WTC11 (cell line): ENCODE measurements around the gene LHPP. TPM values are rescaled to one million over a fixed set of nuclear protein-coding genes. Genes with fewer than 3 reads are reported as not detected.

ENCODE experiments used
- ATAC-seq: fragments of 200-7000 bp; cut with Tn5 transposase; 2 replicates; pipeline ENCODE4 v1.10.0; 2021; ENCODE audit warnings: mild to moderate bottlenecking, moderate library complexity
- CTCF ChIA-PET: fragments of 300-600 bp; sonication (Branson Sonifier 250); formaldehyde crosslinking; loops from one replicate; lab custom pipeline; 2021; ENCODE audit warnings: antibody characterized with exemption; lab: Charles Lee
- POLR2A ChIA-PET: fragments of 350-600 bp; sonication (Branson Sonifier 250); formaldehyde crosslinking; loops from one replicate; lab custom pipeline; 2021; ENCODE audit warnings: antibody characterized with exemption; lab: Charles Lee
- DNase-seq: peaks from one replicate; pipeline ENCODE4 v3.0.0; 2021; ENCODE audit warnings: low spot score
- H3K27ac Mint-ChIP-seq: 2 replicates; pipeline ENCODE4 v1.8.0; 2021; ENCODE audit warnings: mixed read lengths
- H3K27me3 Mint-ChIP-seq: 2 replicates; pipeline ENCODE4 v1.8.0; 2021; ENCODE audit warnings: low read depth, mild to moderate bottlenecking, moderate library complexity, mixed read lengths
- H3K36me3 Mint-ChIP-seq: 2 replicates; pipeline ENCODE4 v1.8.0; 2021; ENCODE audit warnings: mixed read lengths
- H3K4me1 Mint-ChIP-seq: 2 replicates; pipeline ENCODE4 v1.8.0; 2022; ENCODE audit warnings: mixed read lengths
- H3K4me3 Mint-ChIP-seq: 2 replicates; pipeline ENCODE4 v1.8.0; 2021; ENCODE audit warnings: mild to moderate bottlenecking, moderate library complexity, mixed read lengths
- H3K9me3 Mint-ChIP-seq: 2 replicates; pipeline ENCODE4 v1.8.0; 2021; ENCODE audit warnings: mixed read lengths
- AFF4 ChIP-seq: sonication (generic); formaldehyde crosslinking; IDR thresholded peaks from 2 replicates; pipeline ENCODE4 v1.8.1; 2023; ENCODE audit warnings: mild to moderate bottlenecking, missing genetic modification reagents, borderline replicate concordance
- CREB1 ChIP-seq: sonication (generic); formaldehyde crosslinking; IDR thresholded peaks from 2 replicates; pipeline ENCODE4 v1.8.0; 2023; ENCODE audit warnings: mild to moderate bottlenecking, missing genetic modification reagents
- FOXJ3 ChIP-seq: sonication (generic); formaldehyde crosslinking; IDR thresholded peaks from 2 replicates; pipeline ENCODE4 v1.9.0; 2021; ENCODE audit warnings: missing genetic modification reagents, mild to moderate bottlenecking, borderline replicate concordance
- FOXP4 ChIP-seq: sonication (generic); formaldehyde crosslinking; IDR thresholded peaks from 2 replicates; pipeline ENCODE4 v1.8.0; 2022; ENCODE audit warnings: mild to moderate bottlenecking, missing genetic modification reagents
- JAZF1 ChIP-seq: fragments of 250-450 bp; sonication (Bioruptor Pico); IDR thresholded peaks from 2 replicates; pipeline ENCODE4 v1.9.0; 2021; ENCODE audit warnings: moderate library complexity, mild to moderate bottlenecking, inconsistent platforms
- JUN ChIP-seq: sonication (generic); formaldehyde crosslinking; IDR thresholded peaks from 2 replicates; pipeline ENCODE4 v1.8.0; 2023; ENCODE audit warnings: mild to moderate bottlenecking, missing genetic modification reagents
- NR1H2 ChIP-seq: sonication (generic); formaldehyde crosslinking; IDR thresholded peaks from 2 replicates; pipeline ENCODE4 v1.9.0; 2021; ENCODE audit warnings: mild to moderate bottlenecking, moderate library complexity, missing genetic modification reagents
- STAT6 ChIP-seq: sonication (generic); formaldehyde crosslinking; conservative IDR thresholded peaks from 2 replicates; pipeline ENCODE4 v1.8.1; 2023; ENCODE audit warnings: mild to moderate bottlenecking, low read depth, missing genetic modification reagents, moderate library complexity
- TEAD1 ChIP-seq: sonication (generic); formaldehyde crosslinking; IDR thresholded peaks from 2 replicates; pipeline ENCODE4 v1.8.0; 2022; ENCODE audit warnings: mild to moderate bottlenecking, missing genetic modification reagents
- ZNF121 ChIP-seq: sonication (generic); formaldehyde crosslinking; IDR thresholded peaks from 2 replicates; pipeline ENCODE4 v1.8.0; 2023; ENCODE audit warnings: missing genetic modification reagents
- ZNF138 ChIP-seq: sonication (generic); formaldehyde crosslinking; conservative IDR thresholded peaks from 2 replicates; pipeline ENCODE4 v1.8.1; 2022; ENCODE audit warnings: mild to moderate bottlenecking, moderate library complexity, missing genetic modification reagents
- ZNF232 ChIP-seq: sonication (generic); formaldehyde crosslinking; IDR thresholded peaks from 2 replicates; pipeline ENCODE4 v1.8.0; 2022; ENCODE audit warnings: mild to moderate bottlenecking, missing genetic modification reagents
- ZNF263 ChIP-seq: sonication (generic); formaldehyde crosslinking; IDR thresholded peaks from 2 replicates; pipeline ENCODE4 v1.8.1; 2022; ENCODE audit warnings: low read depth, mild to moderate bottlenecking, moderate library complexity, missing genetic modification reagents
- ZNF396 ChIP-seq: fragments of 250-450 bp; sonication (Bioruptor Pico); IDR thresholded peaks from 2 replicates; pipeline ENCODE4 v1.8.0; 2021; ENCODE audit warnings: mild to moderate bottlenecking, moderate library complexity, borderline replicate concordance
- total RNA-seq: library from RNA; stranded (reverse); gene quantifications from 3 replicates; pipeline ENCODE4 v1.2.3, GENCODE V29; 2021
- TF ChIP-seq, protein P1 (sequence below): sonication (generic); formaldehyde crosslinking; IDR thresholded peaks from 2 replicates; pipeline ENCODE4 v1.8.0; 2022; ENCODE audit warnings: mild to moderate bottlenecking, missing genetic modification reagents
- TF ChIP-seq, protein P2 (sequence below): sonication (generic); formaldehyde crosslinking; IDR thresholded peaks from 2 replicates; pipeline ENCODE4 v1.8.0; 2023; ENCODE audit warnings: missing genetic modification reagents, mild to moderate bottlenecking, borderline replicate concordance
- TF ChIP-seq, protein P3 (sequence below): sonication (generic); formaldehyde crosslinking; IDR thresholded peaks from 2 replicates; pipeline ENCODE4 v1.8.1; 2022; ENCODE audit warnings: mild to moderate bottlenecking, missing genetic modification reagents, moderate library complexity, borderline replicate concordance

Gene LHPP
- total RNA-seq, 1 experiment from 2014 or later = 33.2 TPM

- Mint-ChIP-seq H3K4me1 (peaks cover 38% of the 10 kb centered on the region), H3K4me3 (no peak overlapping the region), H3K27ac (no peak overlapping the region), H3K36me3 (peaks cover 27% of the 10 kb centered on the region), H3K27me3 (no peaks in the 10 kb centered on the region), H3K9me3 (peaks cover 8% of the 10 kb centered on the region)
- DNase-seq (no peak), ATAC-seq (no peak)
- CTCF ChIA-PET = interaction anchor here (0.7 to 1.6 kb wide), 4 partner anchors 33 to 108 kb away, joined by 3 to 8 read pairs (median 4); no protein-coding TSS in a partner anchor
- TF ChIP-seq ZNF263 (CRISPR knock-in tag) (0 out of 2 replicates have a peak, but pooled peaks have one; percentile 5), FOXP4 (CRISPR knock-in tag) (no peak), JAZF1 (no peak)
- TF ChIP-seq, protein P1, sequence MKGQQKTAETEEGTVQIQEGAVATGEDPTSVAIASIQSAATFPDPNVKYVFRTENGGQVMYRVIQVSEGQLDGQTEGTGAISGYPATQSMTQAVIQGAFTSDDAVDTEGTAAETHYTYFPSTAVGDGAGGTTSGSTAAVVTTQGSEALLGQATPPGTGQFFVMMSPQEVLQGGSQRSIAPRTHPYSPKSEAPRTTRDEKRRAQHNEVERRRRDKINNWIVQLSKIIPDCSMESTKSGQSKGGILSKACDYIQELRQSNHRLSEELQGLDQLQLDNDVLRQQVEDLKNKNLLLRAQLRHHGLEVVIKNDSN (CRISPR knock-in tag) = no peak
- POLR2A ChIA-PET = no interaction called here
These were observed 35.7 kb downstream of the LHPP start for GRCh38 chr10:124497196-124497881.

GRCh38 chr10:124498056-124498455 lies 36.4 kb downstream of the LHPP start:
- Mint-ChIP-seq H3K4me3 (no peak overlapping the region), H3K9me3 (peaks cover 8% of the 10 kb centered on the region), H3K27ac (0 out of 2 replicates have a peak overlapping the region, but pooled peaks have one; percentile 54), H3K4me1 (peaks cover 31% of the 10 kb centered on the region), H3K27me3 (no peaks in the 10 kb centered on the region), H3K36me3 (peaks cover 25% of the 10 kb centered on the region)
- no peak for DNase-seq
- CTCF ChIA-PET = interaction anchor here (0.7 to 1.4 kb wide), 2 partner anchors 68 to 109 kb away, joined by 3 to 5 read pairs; no protein-coding TSS in a partner anchor
- no peak for ATAC-seq
- POLR2A ChIA-PET = no interaction called here
- TF ChIP-seq ZNF263 (CRISPR knock-in tag) (no peak), ZNF232 (CRISPR knock-in tag) (no peak), NR1H2 (CRISPR knock-in tag) (no peak), ZNF138 (CRISPR knock-in tag) (no peak), STAT6 (CRISPR knock-in tag) (no peak), TEAD1 (CRISPR knock-in tag) (no peak), ZNF396 (CRISPR knock-in tag) (no peak), ZNF121 (no peak), CREB1 (CRISPR knock-in tag) (no peak), JUN (CRISPR knock-in tag) (no peak), FOXJ3 (CRISPR knock-in tag) (no peak), AFF4 (CRISPR knock-in tag) (no peak)
- TF ChIP-seq, protein P2, sequence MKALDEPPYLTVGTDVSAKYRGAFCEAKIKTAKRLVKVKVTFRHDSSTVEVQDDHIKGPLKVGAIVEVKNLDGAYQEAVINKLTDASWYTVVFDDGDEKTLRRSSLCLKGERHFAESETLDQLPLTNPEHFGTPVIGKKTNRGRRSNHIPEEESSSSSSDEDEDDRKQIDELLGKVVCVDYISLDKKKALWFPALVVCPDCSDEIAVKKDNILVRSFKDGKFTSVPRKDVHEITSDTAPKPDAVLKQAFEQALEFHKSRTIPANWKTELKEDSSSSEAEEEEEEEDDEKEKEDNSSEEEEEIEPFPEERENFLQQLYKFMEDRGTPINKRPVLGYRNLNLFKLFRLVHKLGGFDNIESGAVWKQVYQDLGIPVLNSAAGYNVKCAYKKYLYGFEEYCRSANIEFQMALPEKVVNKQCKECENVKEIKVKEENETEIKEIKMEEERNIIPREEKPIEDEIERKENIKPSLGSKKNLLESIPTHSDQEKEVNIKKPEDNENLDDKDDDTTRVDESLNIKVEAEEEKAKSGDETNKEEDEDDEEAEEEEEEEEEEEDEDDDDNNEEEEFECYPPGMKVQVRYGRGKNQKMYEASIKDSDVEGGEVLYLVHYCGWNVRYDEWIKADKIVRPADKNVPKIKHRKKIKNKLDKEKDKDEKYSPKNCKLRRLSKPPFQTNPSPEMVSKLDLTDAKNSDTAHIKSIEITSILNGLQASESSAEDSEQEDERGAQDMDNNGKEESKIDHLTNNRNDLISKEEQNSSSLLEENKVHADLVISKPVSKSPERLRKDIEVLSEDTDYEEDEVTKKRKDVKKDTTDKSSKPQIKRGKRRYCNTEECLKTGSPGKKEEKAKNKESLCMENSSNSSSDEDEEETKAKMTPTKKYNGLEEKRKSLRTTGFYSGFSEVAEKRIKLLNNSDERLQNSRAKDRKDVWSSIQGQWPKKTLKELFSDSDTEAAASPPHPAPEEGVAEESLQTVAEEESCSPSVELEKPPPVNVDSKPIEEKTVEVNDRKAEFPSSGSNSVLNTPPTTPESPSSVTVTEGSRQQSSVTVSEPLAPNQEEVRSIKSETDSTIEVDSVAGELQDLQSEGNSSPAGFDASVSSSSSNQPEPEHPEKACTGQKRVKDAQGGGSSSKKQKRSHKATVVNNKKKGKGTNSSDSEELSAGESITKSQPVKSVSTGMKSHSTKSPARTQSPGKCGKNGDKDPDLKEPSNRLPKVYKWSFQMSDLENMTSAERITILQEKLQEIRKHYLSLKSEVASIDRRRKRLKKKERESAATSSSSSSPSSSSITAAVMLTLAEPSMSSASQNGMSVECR (CRISPR knock-in tag) = no peak
- TF ChIP-seq, protein P3, sequence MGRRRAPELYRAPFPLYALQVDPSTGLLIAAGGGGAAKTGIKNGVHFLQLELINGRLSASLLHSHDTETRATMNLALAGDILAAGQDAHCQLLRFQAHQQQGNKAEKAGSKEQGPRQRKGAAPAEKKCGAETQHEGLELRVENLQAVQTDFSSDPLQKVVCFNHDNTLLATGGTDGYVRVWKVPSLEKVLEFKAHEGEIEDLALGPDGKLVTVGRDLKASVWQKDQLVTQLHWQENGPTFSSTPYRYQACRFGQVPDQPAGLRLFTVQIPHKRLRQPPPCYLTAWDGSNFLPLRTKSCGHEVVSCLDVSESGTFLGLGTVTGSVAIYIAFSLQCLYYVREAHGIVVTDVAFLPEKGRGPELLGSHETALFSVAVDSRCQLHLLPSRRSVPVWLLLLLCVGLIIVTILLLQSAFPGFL (CRISPR knock-in tag) = no peak
